Retinal pigment epithelial cell (primary cell): ENCODE results near the gene TRIM9.

ENCODE experiments used
- DNase-seq: peaks from one replicate; pipeline ENCODE4 v3.0.0-alpha.2; 2010; ENCODE audit warnings: low read depth
- H3K4me3 ChIP-seq: 2 replicates; pipeline ENCODE4 v1.5.1; 2011; ENCODE audit warnings: mild to moderate bottlenecking, low read length, control low read depth, moderate library complexity
- TF ChIP-seq, protein P1 (sequence below): conservative IDR thresholded peaks from 2 replicates; pipeline ENCODE4 v1.5.1; 2011; ENCODE audit warnings: low read depth, low read length, control low read depth, inconsistent platforms

TRIM9 gene

DNA sequence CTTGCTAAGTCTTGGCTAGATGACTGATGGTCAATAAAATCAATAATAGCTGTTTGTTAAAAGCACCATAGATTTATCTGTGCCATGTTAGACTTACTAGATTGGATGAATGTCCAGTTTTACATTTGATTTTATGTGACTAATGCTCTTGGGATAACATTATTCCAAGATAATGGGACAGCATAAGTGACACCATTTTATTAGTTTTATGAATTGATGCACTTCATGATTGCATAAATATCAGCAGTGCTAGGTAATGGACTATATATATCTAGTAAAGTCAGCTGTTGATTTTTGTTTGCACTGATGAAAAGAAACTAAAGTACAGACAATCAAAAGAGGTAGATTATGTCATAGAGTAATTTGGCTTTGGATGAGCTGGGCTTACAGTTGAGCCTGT is 10.4 kb downstream of the TRIM9 start:
- TF ChIP-seq, protein P1, sequence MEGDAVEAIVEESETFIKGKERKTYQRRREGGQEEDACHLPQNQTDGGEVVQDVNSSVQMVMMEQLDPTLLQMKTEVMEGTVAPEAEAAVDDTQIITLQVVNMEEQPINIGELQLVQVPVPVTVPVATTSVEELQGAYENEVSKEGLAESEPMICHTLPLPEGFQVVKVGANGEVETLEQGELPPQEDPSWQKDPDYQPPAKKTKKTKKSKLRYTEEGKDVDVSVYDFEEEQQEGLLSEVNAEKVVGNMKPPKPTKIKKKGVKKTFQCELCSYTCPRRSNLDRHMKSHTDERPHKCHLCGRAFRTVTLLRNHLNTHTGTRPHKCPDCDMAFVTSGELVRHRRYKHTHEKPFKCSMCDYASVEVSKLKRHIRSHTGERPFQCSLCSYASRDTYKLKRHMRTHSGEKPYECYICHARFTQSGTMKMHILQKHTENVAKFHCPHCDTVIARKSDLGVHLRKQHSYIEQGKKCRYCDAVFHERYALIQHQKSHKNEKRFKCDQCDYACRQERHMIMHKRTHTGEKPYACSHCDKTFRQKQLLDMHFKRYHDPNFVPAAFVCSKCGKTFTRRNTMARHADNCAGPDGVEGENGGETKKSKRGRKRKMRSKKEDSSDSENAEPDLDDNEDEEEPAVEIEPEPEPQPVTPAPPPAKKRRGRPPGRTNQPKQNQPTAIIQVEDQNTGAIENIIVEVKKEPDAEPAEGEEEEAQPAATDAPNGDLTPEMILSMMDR, result no peak
- DNase-seq, result no peak
- H3K4me3 ChIP-seq, result no peak overlapping the region

DNA sequence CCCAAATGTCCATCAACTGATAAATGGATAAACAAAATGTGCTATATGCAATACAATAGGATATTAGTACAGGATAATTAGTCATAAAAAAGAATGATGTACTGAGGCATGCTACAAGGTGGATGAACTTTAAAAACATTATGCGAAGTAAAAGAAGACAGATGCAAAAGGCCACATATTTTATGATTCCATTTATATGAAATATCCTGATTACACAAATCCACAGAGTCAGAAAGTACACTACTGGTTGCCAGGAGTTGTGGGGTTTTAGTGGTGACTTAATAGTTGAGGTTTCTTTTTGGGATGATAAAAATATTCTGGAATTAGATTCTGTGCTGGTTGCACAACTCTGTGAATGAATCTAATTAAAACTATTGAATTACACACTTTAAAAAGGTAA is 12.6 kb downstream of the TRIM9 start:
- no peak for DNase-seq
- H3K4me3 ChIP-seq, result no peak overlapping the region
- TF ChIP-seq, protein P1, result no peak

DNA sequence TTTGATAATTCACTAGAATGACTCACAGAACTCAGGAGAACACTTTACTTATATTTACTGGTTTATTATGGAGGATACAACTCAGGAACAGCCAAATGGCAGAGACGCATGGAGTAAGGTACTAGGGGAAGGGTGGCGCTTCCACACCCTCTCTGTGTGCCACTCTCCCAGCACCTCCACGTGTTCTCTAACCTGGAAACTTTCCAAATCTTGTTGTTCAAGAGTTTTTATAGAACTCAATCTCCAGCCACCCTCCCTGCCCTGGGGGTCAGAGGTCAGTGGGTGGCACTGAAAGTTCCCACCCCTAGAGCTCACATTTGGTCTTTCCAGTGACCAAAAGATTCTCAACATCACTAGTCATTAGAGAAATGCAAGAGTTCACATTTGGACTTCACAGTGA is 13.2 kb downstream of the TRIM9 start:
- TF ChIP-seq, protein P1, result no peak
- H3K4me3 ChIP-seq, result no peak overlapping the region
- no peak for DNase-seq

DNA sequence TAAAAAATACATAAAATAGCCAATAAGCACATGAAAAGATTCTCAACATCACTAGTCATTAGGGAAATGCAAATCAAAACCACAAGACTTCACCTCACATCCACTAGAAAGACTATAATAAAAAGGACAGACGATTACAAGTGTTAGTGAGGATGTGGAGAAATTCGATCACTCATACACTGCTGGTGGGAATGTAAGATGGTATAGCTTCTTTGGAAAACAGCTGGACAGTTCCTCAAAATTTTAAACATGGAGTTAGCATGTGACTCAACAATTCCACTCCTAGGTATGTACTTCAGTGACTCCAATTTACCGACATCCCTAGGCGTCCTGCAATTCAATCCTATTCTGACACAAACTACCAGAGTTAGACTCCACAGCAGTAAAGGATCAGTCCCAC is 13.7 kb downstream of the TRIM9 start:
- H3K4me3 ChIP-seq, result no peak overlapping the region
- TF ChIP-seq, protein P1, result no peak
- DNase-seq, result no peak

DNA sequence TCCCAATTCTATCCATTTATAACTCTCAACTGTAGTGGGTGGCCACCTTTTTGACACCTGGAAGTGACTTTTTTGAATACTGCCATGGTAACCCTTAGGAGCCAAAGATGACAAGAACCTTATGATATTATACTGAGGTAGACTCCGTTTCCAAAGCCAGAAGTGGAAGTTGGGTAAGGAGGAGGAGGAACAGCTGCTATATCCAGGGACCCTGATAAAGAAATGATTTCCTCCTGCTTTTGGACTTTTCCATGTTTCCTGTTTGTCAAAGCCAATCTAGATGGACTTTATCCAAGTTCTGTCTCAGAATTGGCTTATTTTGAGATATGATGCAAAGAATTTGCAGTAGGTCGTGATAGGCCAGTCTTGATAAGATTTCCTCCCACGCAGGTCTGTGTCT is 14.3 kb downstream of the TRIM9 start:
- no peak overlapping the region for H3K4me3 ChIP-seq
- DNase-seq, result no peak
- TF ChIP-seq, protein P1, result no peak

DNA sequence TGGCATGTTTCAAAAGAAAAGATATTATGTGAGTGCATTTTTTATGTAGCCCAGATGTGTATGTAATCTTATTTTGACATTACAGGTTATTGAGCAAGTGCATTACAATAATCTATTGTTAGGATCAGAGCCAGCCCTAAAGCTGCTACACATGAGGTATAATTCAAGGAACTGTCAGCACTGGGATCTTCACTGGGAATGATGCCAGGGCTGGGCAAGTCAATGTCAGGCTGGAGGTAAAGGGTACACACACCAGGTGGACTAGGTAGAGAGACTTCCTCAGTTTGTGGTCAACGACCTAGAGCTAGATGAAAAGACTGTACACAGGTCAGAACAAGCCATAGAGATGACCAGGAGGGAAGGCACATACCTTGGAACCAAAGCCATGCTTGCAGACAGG is 15.4 kb downstream of the TRIM9 start:
- no peak overlapping the region for H3K4me3 ChIP-seq
- TF ChIP-seq, protein P1, result no peak
- DNase-seq, result no peak

DNA sequence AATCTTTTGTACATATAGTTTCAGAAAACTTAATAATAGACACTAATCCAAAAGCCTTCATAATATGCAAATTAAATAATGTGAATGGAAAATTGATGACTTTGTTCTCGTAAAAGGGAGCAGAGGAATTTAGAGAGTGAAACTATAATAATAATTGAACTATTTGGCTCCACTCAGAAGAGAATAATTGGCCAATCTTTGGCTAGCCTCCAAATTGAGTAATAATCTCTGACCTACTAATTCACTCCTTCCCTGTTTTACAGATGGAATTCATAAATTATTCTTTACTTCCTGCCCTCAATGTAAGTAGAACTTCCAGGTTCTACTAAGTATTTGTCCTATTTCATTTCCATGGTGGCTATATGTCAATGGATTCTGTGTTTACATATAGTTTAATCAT is 15.8 kb downstream of the TRIM9 start:
- no peak for DNase-seq
- no peak overlapping the region for H3K4me3 ChIP-seq
- TF ChIP-seq, protein P1, result no peak
